ENCODE measurements around the gene MFSD1.

GRCh38 chr3:158774965-158775364, 26.9 kb upstream of the MFSD1 start:
- TF ChIP-seq CTCF (IDR thresholded peaks at IDR 0.05) (no peak), POLR2A (IDR thresholded peaks at IDR 0.05) (no peak)

Data from upper lobe of left lung (tissue), 4 donors.